ENCODE results near the gene INTS7.
"Not testable (repeated sequence)": the region's sequence is repeated elsewhere in the genome, so short reads cannot be mapped to it uniquely, and the experiment has no call there.

INTS7 gene

GRCh38 chr1:211965108-211965805, 70.1 kb downstream of the INTS7 start:
- FAIRE-seq (no peak), DNase-seq (ENCODE audit: insufficient read length) (no peak)
- no peak for TF ChIP-seq POLR2A (IDR thresholded peaks at IDR 0.05; ENCODE audit: low read depth, low read length)
- TF ChIP-seq POLR2AphosphoS5 (IDR thresholded peaks at IDR 0.05; ENCODE audit: low read depth, low read length), result no peak
- TF ChIP-seq TAF1 (IDR thresholded peaks at IDR 0.05; ENCODE audit: borderline replicate concordance, low read depth, low read length), result no peak

GRCh38 chr1:211959680-211960079, 75.7 kb downstream of the INTS7 start:
- FAIRE-seq, result no peak
- no peak for DNase-seq (ENCODE audit: insufficient read length)
- TF ChIP-seq POLR2A (IDR thresholded peaks at IDR 0.05; ENCODE audit: low read depth, low read length) (no peak), POLR2AphosphoS5 (IDR thresholded peaks at IDR 0.05; ENCODE audit: low read depth, low read length) (no peak), TAF1 (IDR thresholded peaks at IDR 0.05; ENCODE audit: borderline replicate concordance, low read depth, low read length) (no peak)

GRCh38 chr1:211959221-211959620, 76.1 kb downstream of the INTS7 start:
- FAIRE-seq (no peak), DNase-seq (ENCODE audit: insufficient read length) (no peak)

GRCh38 chr1:211954028-211954427, 81.3 kb downstream of the INTS7 start:
- not testable (repeated sequence) for DNase-seq (ENCODE audit: insufficient read length); FAIRE-seq

More at GRCh38 chr1:211959221-211959620, 76.1 kb downstream of the INTS7 start:
- TF ChIP-seq POLR2A (IDR thresholded peaks at IDR 0.05; ENCODE audit: low read depth, low read length) (no peak), TAF1 (IDR thresholded peaks at IDR 0.05; ENCODE audit: borderline replicate concordance, low read depth, low read length) (no peak), POLR2AphosphoS5 (IDR thresholded peaks at IDR 0.05; ENCODE audit: low read depth, low read length) (no peak)

GRCh38 chr1:211953543-211953942, 81.8 kb downstream of the INTS7 start:
- DNase-seq (ENCODE audit: insufficient read length); FAIRE-seq: not testable (repeated sequence)

- TF ChIP-seq POLR2AphosphoS5 (IDR thresholded peaks at IDR 0.05; ENCODE audit: low read depth, low read length), result no peak
- no peak for TF ChIP-seq TAF1 (IDR thresholded peaks at IDR 0.05; ENCODE audit: borderline replicate concordance, low read depth, low read length)
- TF ChIP-seq POLR2A (IDR thresholded peaks at IDR 0.05; ENCODE audit: low read depth, low read length), result no peak
- FAIRE-seq, result no peak
- DNase-seq (ENCODE audit: insufficient read length), result no peak
These were observed 83.1 kb downstream of the INTS7 start for GRCh38 chr1:211952299-211952698.

- DNase-seq (ENCODE audit: insufficient read length) (no peak), FAIRE-seq (peak; percentile 75)
- no peak for TF ChIP-seq POLR2A (IDR thresholded peaks at IDR 0.05; ENCODE audit: low read depth, low read length)
- TF ChIP-seq POLR2AphosphoS5 (IDR thresholded peaks at IDR 0.05; ENCODE audit: low read depth, low read length), result no peak
- no peak for TF ChIP-seq TAF1 (IDR thresholded peaks at IDR 0.05; ENCODE audit: borderline replicate concordance, low read depth, low read length)
These were observed 83.5 kb downstream of the INTS7 start for GRCh38 chr1:211951856-211952255.

GRCh38 chr1:211948377-211948776, 87.0 kb downstream of the INTS7 start:
- no peak for DNase-seq (ENCODE audit: insufficient read length)
- FAIRE-seq, result no peak
- TF ChIP-seq TAF1 (IDR thresholded peaks at IDR 0.05; ENCODE audit: borderline replicate concordance, low read depth, low read length), result no peak
- TF ChIP-seq POLR2AphosphoS5 (IDR thresholded peaks at IDR 0.05; ENCODE audit: low read depth, low read length), result no peak
- TF ChIP-seq POLR2A (IDR thresholded peaks at IDR 0.05; ENCODE audit: low read depth, low read length), result no peak

GRCh38 chr1:211947396-211948295, 87.7 kb downstream of the INTS7 start:
- DNase-seq (ENCODE audit: insufficient read length) (no peak), FAIRE-seq (no peak)
- TF ChIP-seq POLR2A (IDR thresholded peaks at IDR 0.05; ENCODE audit: low read depth, low read length), result no peak
- TF ChIP-seq POLR2AphosphoS5 (IDR thresholded peaks at IDR 0.05; ENCODE audit: low read depth, low read length), result no peak
- no peak for TF ChIP-seq TAF1 (IDR thresholded peaks at IDR 0.05; ENCODE audit: borderline replicate concordance, low read depth, low read length)

GRCh38 chr1:211944733-211945500, 90.4 kb downstream of the INTS7 start:
- FAIRE-seq (no peak), DNase-seq (ENCODE audit: insufficient read length) (no peak)
- TF ChIP-seq TAF1 (IDR thresholded peaks at IDR 0.05; ENCODE audit: borderline replicate concordance, low read depth, low read length), result no peak
- TF ChIP-seq POLR2AphosphoS5 (IDR thresholded peaks at IDR 0.05; ENCODE audit: low read depth, low read length), result no peak
- TF ChIP-seq POLR2A (IDR thresholded peaks at IDR 0.05; ENCODE audit: low read depth, low read length), result no peak

- DNase-seq (ENCODE audit: insufficient read length) (no peak), FAIRE-seq (no peak)
- TF ChIP-seq POLR2AphosphoS5 (IDR thresholded peaks at IDR 0.05; ENCODE audit: low read depth, low read length), result no peak
- TF ChIP-seq TAF1 (IDR thresholded peaks at IDR 0.05; ENCODE audit: borderline replicate concordance, low read depth, low read length), result no peak
- TF ChIP-seq POLR2A (IDR thresholded peaks at IDR 0.05; ENCODE audit: low read depth, low read length), result no peak
These were observed 92.8 kb downstream of the INTS7 start for GRCh38 chr1:211942583-211942982.
